Activated CD8-positive, alpha-beta T cell treated with anti-CD3 and anti-CD28 coated beads for 36 hours (primary cell): Measurements from ENCODE around the gene LACC1. TPM values are rescaled to one million over a fixed set of nuclear protein-coding genes. Genes with fewer than 3 reads are reported as not detected.

ENCODE experiments used
- ATAC-seq: fragments of 200-7000 bp; cut with Tn5 transposase; one replicate; pipeline ENCODE4 v1.10.0; 2021; ENCODE audit warnings: mild to moderate bottlenecking, moderate library complexity
- CTCF ChIA-PET: fragments of 350-600 bp; sonication (Branson Sonifier 250); formaldehyde crosslinking; loops from one replicate; lab custom pipeline; 2021; ENCODE audit warnings: antibody characterized with exemption; lab: Charles Lee
- POLR2A ChIA-PET: fragments of 350-600 bp; sonication (Branson Sonifier 250); formaldehyde crosslinking; loops from one replicate; lab custom pipeline; 2021; ENCODE audit warnings: antibody characterized with exemption; lab: Charles Lee
- DNase-seq: peaks from one replicate; pipeline ENCODE4 v3.0.0-alpha.2; 2020
- H3K27ac Mint-ChIP-seq: one replicate; pipeline ENCODE4 v1.8.0; 2021; ENCODE audit warnings: mild to moderate bottlenecking, mixed read lengths
- H3K27me3 Mint-ChIP-seq: one replicate; pipeline ENCODE4 v1.8.0; 2021; ENCODE audit warnings: mixed read lengths
- H3K36me3 Mint-ChIP-seq: one replicate; pipeline ENCODE4 v1.8.0; 2021; ENCODE audit warnings: low read depth, mixed read lengths
- H3K4me1 Mint-ChIP-seq: one replicate; pipeline ENCODE4 v1.8.0; 2021; ENCODE audit warnings: low read depth, mixed read lengths
- H3K4me3 Mint-ChIP-seq: one replicate; pipeline ENCODE4 v1.8.0; 2021; ENCODE audit warnings: mild to moderate bottlenecking, moderate library complexity, mixed read lengths
- H3K9me3 Mint-ChIP-seq: one replicate; pipeline ENCODE4 v1.8.0; 2021; ENCODE audit warnings: mixed read lengths
- intact Hi-C: fragments of 100-400 bp; cut with micrococcal nuclease; formaldehyde crosslinking; loops from one replicate; pipeline ENCODE4 v1.10.0; 2022
- total RNA-seq, 2 experiments: library from RNA; stranded (reverse); gene quantifications; one replicate each; pipeline ENCODE4 v1.2.3, GENCODE V29; 2021
- TF ChIP-seq, protein P1 (sequence below): fragments of 200-600 bp; IDR thresholded peaks from one replicate; pipeline ENCODE4 v1.8.0; 2022; ENCODE audit warnings: antibody characterized with exemption, mild to moderate bottlenecking

LACC1 gene
- total RNA-seq, 2 experiments from 2014 or later, result 1.2 TPM

DNA sequence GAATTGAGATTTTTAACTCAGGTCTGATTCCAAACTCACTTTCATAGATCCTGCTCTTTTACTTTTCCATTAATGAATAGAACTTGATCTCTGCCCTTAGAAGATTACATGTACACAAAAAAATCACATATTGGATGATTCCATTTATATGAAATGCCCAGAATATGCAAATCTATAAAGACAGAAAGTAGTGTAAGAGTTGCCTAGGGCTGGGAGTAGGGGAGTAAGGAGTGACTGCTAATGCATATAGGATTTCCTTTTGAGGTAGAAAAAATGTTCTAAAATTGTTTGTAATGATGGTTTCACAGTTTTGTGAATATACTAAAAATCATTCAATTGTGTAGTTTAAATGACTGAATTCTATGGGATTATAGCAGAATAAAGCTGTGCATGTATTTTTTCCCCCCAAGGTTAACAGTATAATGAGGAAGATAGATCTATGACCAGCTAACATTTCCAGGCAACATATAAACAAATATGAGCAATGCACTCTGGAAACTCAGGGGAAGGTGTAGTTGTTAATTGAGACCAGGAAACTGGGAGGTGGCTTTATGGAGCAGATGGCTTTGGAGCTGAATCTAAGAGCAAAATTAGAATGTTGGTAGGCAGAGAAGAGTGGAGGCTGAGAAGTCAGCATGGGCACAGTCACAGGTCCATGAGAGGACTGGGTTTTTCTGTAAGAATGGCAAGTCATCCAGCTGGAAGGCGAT lies 41.4 kb downstream of the LACC1 start:
- Mint-ChIP-seq H3K4me1 (no peaks in the 10 kb centered on the region), H3K36me3 (no peaks in the 10 kb centered on the region), H3K27me3 (peaks cover 7% of the 10 kb centered on the region), H3K9me3 (no peaks in the 10 kb centered on the region), H3K27ac (no peak overlapping the region), H3K4me3 (no peak overlapping the region)
- DNase-seq (no peak), ATAC-seq (no peak)
- intact Hi-C loops, result no loop called here
- ChIA-PET CTCF (interaction anchor here (2.7 to 3.8 kb wide), 2 partner anchors 12 to 16 kb away, joined by 8 to 13 read pairs; no protein-coding TSS in a partner anchor), POLR2A (interaction anchor here (0.6 to 0.9 kb wide), 2 partner anchors 386 to 480 kb away, joined by 3 read pairs; no protein-coding TSS in a partner anchor)
- TF ChIP-seq, protein P1, sequence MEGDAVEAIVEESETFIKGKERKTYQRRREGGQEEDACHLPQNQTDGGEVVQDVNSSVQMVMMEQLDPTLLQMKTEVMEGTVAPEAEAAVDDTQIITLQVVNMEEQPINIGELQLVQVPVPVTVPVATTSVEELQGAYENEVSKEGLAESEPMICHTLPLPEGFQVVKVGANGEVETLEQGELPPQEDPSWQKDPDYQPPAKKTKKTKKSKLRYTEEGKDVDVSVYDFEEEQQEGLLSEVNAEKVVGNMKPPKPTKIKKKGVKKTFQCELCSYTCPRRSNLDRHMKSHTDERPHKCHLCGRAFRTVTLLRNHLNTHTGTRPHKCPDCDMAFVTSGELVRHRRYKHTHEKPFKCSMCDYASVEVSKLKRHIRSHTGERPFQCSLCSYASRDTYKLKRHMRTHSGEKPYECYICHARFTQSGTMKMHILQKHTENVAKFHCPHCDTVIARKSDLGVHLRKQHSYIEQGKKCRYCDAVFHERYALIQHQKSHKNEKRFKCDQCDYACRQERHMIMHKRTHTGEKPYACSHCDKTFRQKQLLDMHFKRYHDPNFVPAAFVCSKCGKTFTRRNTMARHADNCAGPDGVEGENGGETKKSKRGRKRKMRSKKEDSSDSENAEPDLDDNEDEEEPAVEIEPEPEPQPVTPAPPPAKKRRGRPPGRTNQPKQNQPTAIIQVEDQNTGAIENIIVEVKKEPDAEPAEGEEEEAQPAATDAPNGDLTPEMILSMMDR, result no peak

DNA sequence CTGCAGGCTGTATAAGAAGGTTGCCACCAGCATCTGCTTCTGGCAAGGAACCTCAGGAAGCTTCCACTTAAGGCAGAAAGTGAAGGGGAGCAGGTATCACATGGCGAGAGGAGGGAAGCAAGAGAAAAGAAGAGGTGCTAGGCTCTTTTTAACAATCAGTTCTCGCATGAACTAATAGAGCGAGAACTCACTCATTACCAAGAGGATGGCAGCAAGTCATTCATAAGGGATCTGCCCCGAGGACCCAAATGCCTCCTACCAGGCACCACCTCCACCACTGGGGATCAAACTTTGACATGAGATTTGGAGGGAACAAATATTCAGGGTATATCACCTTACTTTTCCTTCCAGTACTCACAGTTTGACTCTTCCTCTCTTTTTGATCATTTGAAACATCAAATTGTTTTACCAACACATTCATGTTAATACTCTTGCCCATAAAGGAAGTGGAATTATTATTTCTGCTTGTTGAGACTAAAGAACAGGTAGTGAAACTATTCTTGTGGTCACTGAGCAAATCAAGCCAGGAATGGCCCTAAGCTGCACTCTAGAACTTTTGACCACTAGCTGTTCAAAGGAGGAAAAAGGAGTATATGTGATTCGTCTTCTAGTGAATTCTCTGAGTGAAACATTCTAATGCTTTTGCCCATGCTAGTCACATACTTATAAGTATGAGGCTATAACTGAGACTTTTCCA lies 45.0 kb downstream of the LACC1 start:
- H3K4me1 Mint-ChIP-seq, result no peaks in the 10 kb centered on the region
- H3K4me3 Mint-ChIP-seq, result no peak overlapping the region
- no peaks in the 10 kb centered on the region for H3K9me3 Mint-ChIP-seq
- intact Hi-C loops, result no loop called here
- ChIA-PET POLR2A (no interaction called here), CTCF (interaction anchor here (0.7 to 1.6 kb wide), 2 partner anchors 16 to 19 kb away, joined by 3 read pairs; no protein-coding TSS in a partner anchor)
- no peaks in the 10 kb centered on the region for H3K36me3 Mint-ChIP-seq
- DNase-seq, result no peak
- TF ChIP-seq, protein P1, result no peak
- peaks cover 7% of the 10 kb centered on the region for H3K27me3 Mint-ChIP-seq
- H3K27ac Mint-ChIP-seq, result no peak overlapping the region
- no peak for ATAC-seq

DNA sequence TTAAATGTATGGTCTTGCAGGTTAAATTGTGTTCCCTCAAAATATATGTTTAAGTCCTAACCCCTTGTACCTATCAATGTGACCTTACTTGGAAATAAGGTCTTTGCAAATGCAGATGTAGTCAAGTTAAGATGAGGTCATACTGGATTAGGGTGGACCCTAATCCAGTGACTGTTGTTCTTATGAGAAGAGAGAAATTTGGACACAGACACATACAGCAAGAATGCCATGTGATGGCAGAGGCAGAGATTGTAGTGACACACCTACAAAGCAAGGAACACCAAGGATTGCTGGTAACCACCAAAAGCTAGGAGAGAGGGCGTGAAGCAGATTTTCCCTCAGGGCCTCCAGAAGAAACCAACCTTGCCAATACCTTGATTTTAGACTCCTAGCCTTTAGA lies 50.2 kb downstream of the LACC1 start:
- DNase-seq (no peak), ATAC-seq (no peak)
- intact Hi-C loops, result no loop called here
- TF ChIP-seq, protein P1, result no peak
- no peaks in the 10 kb centered on the region for H3K9me3 Mint-ChIP-seq
- H3K4me3 Mint-ChIP-seq, result no peak overlapping the region
- ChIA-PET POLR2A (no interaction called here), CTCF (no interaction called here)
- H3K27me3 Mint-ChIP-seq, result peaks cover 3% of the 10 kb centered on the region
- no peaks in the 10 kb centered on the region for H3K4me1 Mint-ChIP-seq
- H3K36me3 Mint-ChIP-seq, result no peaks in the 10 kb centered on the region
- H3K27ac Mint-ChIP-seq, result no peak overlapping the region

DNA sequence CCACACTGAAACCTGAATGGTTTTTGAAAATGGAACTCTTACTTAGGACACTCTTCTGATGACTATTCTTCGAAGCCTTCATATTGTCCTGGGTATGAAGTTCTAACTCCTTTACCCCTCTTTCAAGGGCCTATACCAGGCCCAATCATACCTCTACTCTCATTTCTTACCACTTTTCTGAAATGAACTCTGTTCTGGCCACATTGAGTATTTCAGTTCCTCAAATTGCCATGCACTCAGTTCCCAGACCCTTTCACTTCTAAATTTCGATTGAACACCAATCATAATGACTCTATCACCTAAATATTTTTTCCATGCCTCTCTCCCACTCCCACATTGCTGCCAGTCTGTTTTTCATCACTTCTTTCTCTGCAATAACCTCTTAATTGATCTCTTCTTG lies 53.7 kb downstream of the LACC1 start:
- ChIA-PET POLR2A (no interaction called here), CTCF (no interaction called here)
- TF ChIP-seq, protein P1, result no peak
- Mint-ChIP-seq H3K4me1 (no peaks in the 10 kb centered on the region), H3K36me3 (no peaks in the 10 kb centered on the region), H3K27me3 (peaks cover 6% of the 10 kb centered on the region), H3K27ac (no peak overlapping the region), H3K9me3 (no peaks in the 10 kb centered on the region), H3K4me3 (no peak overlapping the region)
- ATAC-seq, result no peak
- DNase-seq, result no peak
- intact Hi-C loops, result no loop called here

DNA sequence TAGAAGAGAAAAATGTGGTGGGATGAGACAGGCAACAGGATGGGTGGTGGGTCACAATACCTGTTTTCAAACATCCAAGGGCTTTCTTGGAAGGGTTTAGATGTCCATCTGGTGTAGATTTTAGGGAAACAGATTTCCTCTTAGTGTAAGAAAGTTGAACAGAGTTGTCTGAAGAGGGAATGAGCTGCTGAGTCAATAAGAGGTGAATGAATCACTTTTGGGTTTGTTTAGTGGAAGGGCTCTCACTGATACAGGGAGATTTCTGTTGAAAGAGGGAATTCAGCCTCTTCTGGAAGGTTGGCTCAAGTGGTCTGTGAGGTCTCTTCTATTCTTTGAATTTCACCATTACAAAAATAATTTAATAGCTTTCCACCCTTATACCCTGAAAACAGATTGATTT lies 54.6 kb downstream of the LACC1 start:
- H3K4me1 Mint-ChIP-seq, result no peaks in the 10 kb centered on the region
- intact Hi-C loops, result no loop called here
- no peak overlapping the region for H3K27ac Mint-ChIP-seq
- H3K9me3 Mint-ChIP-seq, result no peaks in the 10 kb centered on the region
- DNase-seq (no peak), ATAC-seq (no peak)
- no peak overlapping the region for H3K4me3 Mint-ChIP-seq
- no peaks in the 10 kb centered on the region for H3K36me3 Mint-ChIP-seq
- ChIA-PET POLR2A (no interaction called here), CTCF (no interaction called here)
- TF ChIP-seq, protein P1, result no peak
- H3K27me3 Mint-ChIP-seq, result peaks cover 6% of the 10 kb centered on the region
